H9 (cell line): ENCODE results near the gene CDH23. TPM values are rescaled to one million over a fixed set of nuclear protein-coding genes. Genes with fewer than 3 reads are reported as not detected.

Source experiments
- DNase-seq: peaks from one replicate; pipeline ENCODE4 v3.0.0-alpha.2; 2017
- H2AFZ ChIP-seq: one replicate; pipeline ENCODE4 v1.6.1; 2013; ENCODE audit warnings: mild to moderate bottlenecking, low read length, control low read depth, moderate library complexity
- H2AK5ac ChIP-seq: 2 replicates; pipeline ENCODE4 v1.6.1; 2013; ENCODE audit warnings: low read length, control low read depth, mixed read lengths; ENCODE audit not compliant: insufficient read length
- H2BK120ac ChIP-seq: one replicate; pipeline ENCODE4 v1.6.1; 2013; ENCODE audit warnings: low read depth, mild to moderate bottlenecking, low read length, control low read depth, inconsistent platforms; ENCODE audit not compliant: poor library complexity, severe bottlenecking
- H2BK12ac ChIP-seq: 2 replicates; pipeline ENCODE4 v1.6.1; 2013; ENCODE audit warnings: low read length, control low read depth, mixed read lengths, low read depth; ENCODE audit not compliant: insufficient read length
- H2BK15ac ChIP-seq: 2 replicates; pipeline ENCODE4 v1.6.1; 2013; ENCODE audit warnings: low read depth, low read length, control low read depth
- H2BK20ac ChIP-seq: one replicate; pipeline ENCODE4 v1.6.1; 2013; ENCODE audit warnings: low read depth, mild to moderate bottlenecking, low read length, control low read depth, inconsistent platforms; ENCODE audit not compliant: poor library complexity, severe bottlenecking
- H2BK5ac ChIP-seq: 2 replicates; pipeline ENCODE4 v1.6.1; 2013; ENCODE audit warnings: low read length, control low read depth, mixed read lengths; ENCODE audit not compliant: insufficient read length
- H3K14ac ChIP-seq: 2 replicates; pipeline ENCODE4 v1.6.1; 2013; ENCODE audit warnings: low read length, control low read depth; ENCODE audit not compliant: insufficient read depth
- H3K18ac ChIP-seq: 2 replicates; pipeline ENCODE4 v1.6.1; 2013; ENCODE audit warnings: low read depth, mild to moderate bottlenecking, mixed read lengths, low read length, control low read depth; ENCODE audit not compliant: insufficient read length
- H3K23ac ChIP-seq: 2 replicates; pipeline ENCODE4 v1.6.1; 2013; ENCODE audit warnings: low read length, control low read depth, mixed read lengths, low read depth; ENCODE audit not compliant: insufficient read length
- H3K23me2 ChIP-seq: 2 replicates; pipeline ENCODE4 v1.6.1; 2013; ENCODE audit warnings: low read depth, mild to moderate bottlenecking, mixed read lengths, low read length, control low read depth; ENCODE audit not compliant: insufficient read length, poor library complexity, severe bottlenecking
- H3K27ac ChIP-seq: 2 replicates; pipeline ENCODE4 v1.5.1; 2013; ENCODE audit warnings: low read length, control low read depth, mixed read lengths, low read depth; ENCODE audit not compliant: insufficient read length
- H3K27me3 ChIP-seq: 2 replicates; pipeline ENCODE4 v1.6.1; 2013; ENCODE audit warnings: low read length, control low read depth, inconsistent platforms; ENCODE audit not compliant: insufficient read depth
- H3K4ac ChIP-seq: 2 replicates; pipeline ENCODE4 v1.6.1; 2013; ENCODE audit warnings: low read depth, mild to moderate bottlenecking, control low read depth, inconsistent platforms, low read length, moderate library complexity
- H3K4me1 ChIP-seq: 2 replicates; pipeline ENCODE4 v1.6.1; 2013; ENCODE audit warnings: low read length, control low read depth, inconsistent platforms; ENCODE audit not compliant: insufficient read depth
- H3K4me2 ChIP-seq: 2 replicates; pipeline ENCODE4 v1.6.1; 2013; ENCODE audit warnings: low read length, control low read depth, mixed read lengths; ENCODE audit not compliant: insufficient read length, insufficient read depth
- H3K56ac ChIP-seq: 2 replicates; pipeline ENCODE4 v1.6.1; 2013; ENCODE audit warnings: low read depth, mild to moderate bottlenecking, mixed read lengths, low read length, control low read depth; ENCODE audit not compliant: insufficient read length
- H3K79me1 ChIP-seq: 2 replicates; pipeline ENCODE4 v1.6.1; 2013; ENCODE audit warnings: low read depth, mild to moderate bottlenecking, moderate library complexity, low read length, control low read depth, inconsistent platforms; ENCODE audit not compliant: insufficient read depth, poor library complexity, severe bottlenecking
- H3K79me2 ChIP-seq: 2 replicates; pipeline ENCODE4 v1.6.1; 2013; ENCODE audit warnings: low read length, control low read depth, inconsistent platforms; ENCODE audit not compliant: insufficient read depth
- H3K9ac ChIP-seq: 2 replicates; pipeline ENCODE4 v1.6.1; 2013; ENCODE audit warnings: low read length, control low read depth, mixed read lengths; ENCODE audit not compliant: insufficient read length; ENCODE audit errors: extremely low read depth
- H3K9me3 ChIP-seq: one replicate; pipeline ENCODE4 v1.6.1; 2013; ENCODE audit warnings: low read depth, low read length, inconsistent platforms; ENCODE audit not compliant: control insufficient read depth
- H3T11ph ChIP-seq: one replicate; pipeline ENCODE4 v1.6.1; 2013; ENCODE audit warnings: mild to moderate bottlenecking, low read length, control low read depth, inconsistent platforms
- H4K20me1 ChIP-seq: one replicate; pipeline ENCODE4 v1.6.1; 2013; ENCODE audit not compliant: control insufficient read depth, insufficient read length, insufficient read depth
- H4K5ac ChIP-seq: 2 replicates; pipeline ENCODE4 v1.6.1; 2013; ENCODE audit warnings: low read depth, mild to moderate bottlenecking, mixed read lengths, low read length, control low read depth; ENCODE audit not compliant: insufficient read length
- H4K8ac ChIP-seq: replicated peaks from 2 replicates; pipeline ENCODE4 v1.6.1; 2013; ENCODE audit warnings: low read length, control low read depth, mixed read lengths, low read depth; ENCODE audit not compliant: insufficient read length
- H4K91ac ChIP-seq: 2 replicates; pipeline ENCODE4 v1.6.1; 2013; ENCODE audit warnings: low read depth, mild to moderate bottlenecking, moderate library complexity, mixed read lengths, low read length, control low read depth; ENCODE audit not compliant: insufficient read length
- H3K27ac Mint-ChIP-seq, 3 experiments: 2 replicates in 2 of 3; 3 replicates in 1 of 3; pipeline ENCODE4 v1.8.0; 2020 to 2021; ENCODE audit warnings: mixed read lengths in 3 of 3, mild to moderate bottlenecking in 1 of 3, moderate library complexity in 1 of 3
- H3K27me3 Mint-ChIP-seq: 2 replicates; pipeline ENCODE4 v1.8.0; 2021; ENCODE audit warnings: low read depth, mild to moderate bottlenecking, moderate library complexity, mixed read lengths
- H3K36me3 Mint-ChIP-seq, 3 experiments: 2 replicates in 2 of 3; 3 replicates in 1 of 3; pipeline ENCODE4 v1.8.0; 2020 to 2021; ENCODE audit warnings: low read depth in 3 of 3, mixed read lengths in 3 of 3; ENCODE audit not compliant: insufficient read depth in 1 of 3
- H3K4me1 Mint-ChIP-seq, 2 experiments: 2 replicates each; pipeline ENCODE4 v1.8.0; 2020; ENCODE audit warnings: mixed read lengths in 2 of 2
- H3K4me3 Mint-ChIP-seq, 2 experiments: 2 replicates in 1 of 2; 3 replicates in 1 of 2; pipeline ENCODE4 v1.8.0; 2020 to 2021; ENCODE audit warnings: mild to moderate bottlenecking in 2 of 2, mixed read lengths in 2 of 2, moderate library complexity in 1 of 2
- H3K9me3 Mint-ChIP-seq, 2 experiments: 2 replicates in 1 of 2; 3 replicates in 1 of 2; pipeline ENCODE4 v1.8.0; 2020; ENCODE audit warnings: mild to moderate bottlenecking in 2 of 2, mixed read lengths in 2 of 2, moderate library complexity in 1 of 2
- CTCF ChIP-seq: fragments of 200-600 bp; sonication (generic); conservative IDR thresholded peaks from 3 replicates; pipeline ENCODE4 v1.8.0; 2021; ENCODE audit warnings: antibody characterized with exemption, mild to moderate bottlenecking
- WGBS: extraction: QIAGEN DNeasy Blood & Tissue Kit; methylation state at CpG from one replicate; pipeline ENCODE4 v1.1.7; 2013; ENCODE audit warnings: missing lambda C conversion rate, low lambda C conversion rate, mixed read lengths; ENCODE audit not compliant: insufficient read length; ENCODE audit errors: extremely low coverage; 5-methylcytosine and 5-hydroxymethylcytosine counted together
- total RNA-seq: library from RNA; stranded (reverse); gene quantifications from 2 replicates; pipeline ENCODE4 v1.2.1, GENCODE V29; 2021

CDH23 gene
- total RNA-seq, 1 experiment from 2014 or later: 2.1 TPM

DNA sequence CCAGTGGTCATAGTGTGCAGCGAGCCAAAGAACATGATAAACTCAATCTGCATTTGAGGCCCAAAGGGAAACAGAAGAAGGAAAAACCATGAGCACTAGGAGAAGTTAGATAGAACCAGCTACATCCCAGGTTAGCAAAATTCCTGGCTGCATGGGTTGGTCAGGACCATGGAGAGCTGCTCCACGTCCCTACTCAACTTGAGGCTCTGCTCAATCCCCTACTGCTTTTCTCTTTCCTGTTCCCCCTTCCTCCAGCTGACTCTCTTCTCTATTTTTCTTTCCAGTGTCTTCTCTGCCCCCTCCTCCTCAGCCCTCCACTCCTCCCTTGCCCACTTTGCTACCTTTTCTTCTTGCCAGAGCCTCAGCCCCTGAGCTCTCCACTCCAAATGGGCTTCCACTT lies 398.5 kb downstream of the CDH23 start:
- H3T11ph ChIP-seq: no peak overlapping the region
- H2BK5ac ChIP-seq: no peak overlapping the region
- H3K4ac ChIP-seq: no peak overlapping the region
- no peaks in the 10 kb centered on the region for H4K20me1 ChIP-seq
- no peak overlapping the region for H3K9ac ChIP-seq
- H3K27ac ChIP-seq: no peak overlapping the region
- H4K5ac ChIP-seq: no peak overlapping the region
- no peak overlapping the region for H2BK12ac ChIP-seq
- H3K79me2 ChIP-seq: no peaks in the 10 kb centered on the region
- no peak overlapping the region for H3K18ac ChIP-seq
- TF ChIP-seq CTCF: no peak
- H3K9me3 ChIP-seq: no peaks in the 10 kb centered on the region
- H2BK120ac ChIP-seq: no peak overlapping the region
- no CpG with 5 or more reads among the region's 2 CpGs for WGBS
- H3K23me2 ChIP-seq: no peaks in the 10 kb centered on the region
- no peak overlapping the region for H2AFZ ChIP-seq
- H3K56ac ChIP-seq: no peak overlapping the region
- H3K79me1 ChIP-seq: no peaks in the 10 kb centered on the region
- no peak overlapping the region for H3K4me3 Mint-ChIP-seq
- H2AK5ac ChIP-seq: no peak overlapping the region
- no peak overlapping the region for H2BK15ac ChIP-seq
- H3K4me2 ChIP-seq: no peak overlapping the region
- peak; percentile 49 for DNase-seq
- no peak overlapping the region for H3K27ac Mint-ChIP-seq
- peaks cover 0 to 3% of the 10 kb centered on the region in 2 experiments; a peak in 1 of 4 replicates for H3K4me1 Mint-ChIP-seq
- H3K27me3 ChIP-seq: 0 out of 2 replicates have a peak, but pooled peaks cover 2% of the 10 kb centered on the region
- peaks cover 8% of the 10 kb centered on the region for H3K27me3 Mint-ChIP-seq
- H3K14ac ChIP-seq: no peak overlapping the region
- H4K8ac ChIP-seq: no peak overlapping the region
- H3K36me3 Mint-ChIP-seq: no peaks in the 10 kb centered on the region
- no peaks in the 10 kb centered on the region; a peak in 1 of 5 replicates for H3K9me3 Mint-ChIP-seq
- no peak overlapping the region for H2BK20ac ChIP-seq
- H3K4me1 ChIP-seq: no peaks in the 10 kb centered on the region
- no peak overlapping the region for H3K23ac ChIP-seq
- no peak overlapping the region for H4K91ac ChIP-seq
